WERI-Rb-1 (cell line): ENCODE measurements around the gene ZFX.

Source experiments
- DNase-seq: peaks from one replicate; pipeline ENCODE4 v3.0.0-alpha.2; 2020
- H3K27ac ChIP-seq: fragments of 250-450 bp; sonication (Bioruptor Pico); 2 replicates; pipeline ENCODE4 v1.5.1; 2020; ENCODE audit warnings: mild to moderate bottlenecking, moderate library complexity
- H3K27me3 ChIP-seq: fragments of 250-450 bp; sonication (Bioruptor Pico); 2 replicates; pipeline ENCODE4 v1.5.1; 2021; ENCODE audit warnings: mild to moderate bottlenecking, low read depth, moderate library complexity; ENCODE audit not compliant: insufficient read depth, severe bottlenecking
- H3K36me3 ChIP-seq: fragments of 250-450 bp; sonication (Bioruptor Pico); 2 replicates; pipeline ENCODE4 v1.5.1; 2020; ENCODE audit warnings: mild to moderate bottlenecking, moderate library complexity
- H3K4me3 ChIP-seq: 2 replicates; pipeline ENCODE4 v1.5.1; 2011; ENCODE audit warnings: low read depth, mild to moderate bottlenecking, control low read depth, low read length
- H3K9me3 ChIP-seq: fragments of 250-450 bp; sonication (Bioruptor Pico); 2 replicates; pipeline ENCODE4 v1.5.1; 2021; ENCODE audit warnings: mild to moderate bottlenecking, moderate library complexity; ENCODE audit not compliant: severe bottlenecking
- CTCF ChIP-seq: IDR thresholded peaks from 2 replicates; pipeline ENCODE4 v1.5.1; 2011; ENCODE audit warnings: low read depth, mild to moderate bottlenecking, control low read depth, inconsistent platforms, low read length

The ZFX gene

GRCh38 chrX:24216037-24216436 is 66.5 kb downstream of the ZFX start:
- Histone ChIP-seq H3K4me3 (no peak overlapping the region), H3K36me3 (peaks cover 12% of the 10 kb centered on the region), H3K27ac (no peak overlapping the region), H3K9me3 (no peaks in the 10 kb centered on the region), H3K27me3 (no peaks in the 10 kb centered on the region)
- TF ChIP-seq CTCF, result no peak
- no peak for DNase-seq

GRCh38 chrX:24216827-24217226 is 67.3 kb downstream of the ZFX start:
- H3K9me3 ChIP-seq, result no peaks in the 10 kb centered on the region
- no peak for TF ChIP-seq CTCF
- no peak overlapping the region for H3K4me3 ChIP-seq
- H3K27me3 ChIP-seq, result no peaks in the 10 kb centered on the region
- peaks cover 7% of the 10 kb centered on the region; the same call in 1 of the 2 replicates for H3K36me3 ChIP-seq
- no peak overlapping the region for H3K27ac ChIP-seq
- no peak for DNase-seq

DNA sequence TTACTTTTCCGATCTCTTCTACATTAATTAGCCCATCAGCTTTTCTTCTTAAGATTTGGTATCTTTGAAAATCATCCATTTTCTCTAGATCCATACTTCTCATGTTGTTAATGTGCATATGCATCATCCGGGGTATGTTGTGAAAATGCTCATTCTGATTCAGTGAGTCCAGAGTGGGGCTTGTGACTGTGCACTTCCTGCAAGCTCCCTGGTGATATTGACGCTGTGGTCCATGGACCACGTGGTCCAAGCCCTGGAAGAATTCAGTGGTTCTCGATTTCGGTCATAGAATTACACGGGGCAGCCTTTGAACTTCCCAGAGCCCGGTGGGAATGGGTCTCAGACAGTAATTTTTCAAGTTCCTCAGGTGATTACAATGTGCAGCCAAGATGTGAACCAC is 69.8 kb downstream of the ZFX start:
- Histone ChIP-seq H3K4me3 (no peak overlapping the region), H3K36me3 (no peaks in the 10 kb centered on the region), H3K27me3 (no peaks in the 10 kb centered on the region), H3K27ac (no peak overlapping the region), H3K9me3 (no peaks in the 10 kb centered on the region)
- TF ChIP-seq CTCF, result no peak
- no peak for DNase-seq

GRCh38 chrX:24221872-24222271 is 72.3 kb downstream of the ZFX start:
- H3K27ac ChIP-seq, result no peak overlapping the region
- peaks cover 4% of the 10 kb centered on the region for H3K9me3 ChIP-seq
- no peaks in the 10 kb centered on the region for H3K27me3 ChIP-seq
- no peak overlapping the region for H3K4me3 ChIP-seq
- TF ChIP-seq CTCF, result no peak
- no peaks in the 10 kb centered on the region for H3K36me3 ChIP-seq
- DNase-seq, result no peak

GRCh38 chrX:24225265-24225664 is 75.7 kb downstream of the ZFX start:
- no peak for DNase-seq
- H3K36me3 ChIP-seq, result no peaks in the 10 kb centered on the region
- no peak overlapping the region for H3K27ac ChIP-seq
- H3K4me3 ChIP-seq, result no peak overlapping the region
- no peak for TF ChIP-seq CTCF
- peaks cover 4% of the 10 kb centered on the region for H3K9me3 ChIP-seq
- no peaks in the 10 kb centered on the region for H3K27me3 ChIP-seq

GRCh38 chrX:24226176-24226575 is 76.6 kb downstream of the ZFX start:
- Histone ChIP-seq H3K4me3 (no peak overlapping the region), H3K36me3 (no peaks in the 10 kb centered on the region)
- no peak for TF ChIP-seq CTCF

More at GRCh38 chrX:24226176-24226575, 76.6 kb downstream of the ZFX start:
- Histone ChIP-seq H3K27ac (no peak overlapping the region), H3K27me3 (peaks cover 4% of the 10 kb centered on the region), H3K9me3 (peaks cover 4% of the 10 kb centered on the region)
- no peak for DNase-seq
